ENCODE measurements around the gene L2HGDH. TPM values are rescaled to one million over a fixed set of nuclear protein-coding genes. Genes with fewer than 3 reads are reported as not detected.

L2HGDH gene
- total and polyA plus RNA-seq, 9 of the 15 experiments (the other 6 are each of a cell fraction or from before 2014, with no cell fraction given) = 1.7 to 16.1 (median 10.5) TPM

GRCh38 chr14:50265029-50265428 is 47.0 kb downstream of the L2HGDH start:
- Histone ChIP-seq H3K36me3 (ENCODE audit: control insufficient read depth, insufficient read depth, low read length) (peaks cover 2% of the 10 kb centered on the region; the same call in 1 of the 3 replicates), H3K4me2 (ENCODE audit: insufficient read depth, low read length) (no peak overlapping the region), H3K9ac (ENCODE audit: insufficient read depth in 1 of 2, low read depth in 2 of 2, low read length in 2 of 2) (no peak overlapping the region), H3K4me1 (replicated peaks in 1 of 2; ENCODE audit: control insufficient read depth in 2 of 2, insufficient read depth in 2 of 2, low read length in 2 of 2) (no peaks in the 10 kb centered on the region), H3K27ac (ENCODE audit: extremely low read depth, low read depth, low read length) (no peak overlapping the region), H3K79me2 (ENCODE audit: control insufficient read depth, insufficient read depth, low read length) (no peaks in the 10 kb centered on the region), H3K27me3 (ENCODE audit: control insufficient read depth in 2 of 2, insufficient read depth in 2 of 2, low read length in 2 of 2) (no peaks in the 10 kb centered on the region), H3K9me3 (replicated peaks; ENCODE audit: control insufficient read depth, insufficient read depth, low read depth, low read length) (no peaks in the 10 kb centered on the region), H2AFZ (ENCODE audit: low read depth, low read length) (no peak overlapping the region), H3K4me3 (no peak overlapping the region), H3K9me1 (ENCODE audit: control insufficient read depth, insufficient read depth, low read length) (no peaks in the 10 kb centered on the region), H4K20me1 (replicated peaks; ENCODE audit: control insufficient read depth, insufficient read depth, low read length) (no peaks in the 10 kb centered on the region)
- ATAC-seq (no peak), DNase-seq (ENCODE audit: extremely low read depth in 1 of 4, low spot score in 3 of 4) (no peak), FAIRE-seq (no peak)
- intact Hi-C loops (cut with micrococcal nuclease) (no loop called here), in situ Hi-C loops (cut with MboI) (no loop called here)
- no peak for TF ChIP-seq ESRRB (CRISPR knock-in tag; IDR thresholded peaks at IDR 0.05; ENCODE audit: borderline replicate concordance)
- no peak for TF ChIP-seq ZEB2 (IDR thresholded peaks at IDR 0.05)
- TF ChIP-seq, protein P1, sequence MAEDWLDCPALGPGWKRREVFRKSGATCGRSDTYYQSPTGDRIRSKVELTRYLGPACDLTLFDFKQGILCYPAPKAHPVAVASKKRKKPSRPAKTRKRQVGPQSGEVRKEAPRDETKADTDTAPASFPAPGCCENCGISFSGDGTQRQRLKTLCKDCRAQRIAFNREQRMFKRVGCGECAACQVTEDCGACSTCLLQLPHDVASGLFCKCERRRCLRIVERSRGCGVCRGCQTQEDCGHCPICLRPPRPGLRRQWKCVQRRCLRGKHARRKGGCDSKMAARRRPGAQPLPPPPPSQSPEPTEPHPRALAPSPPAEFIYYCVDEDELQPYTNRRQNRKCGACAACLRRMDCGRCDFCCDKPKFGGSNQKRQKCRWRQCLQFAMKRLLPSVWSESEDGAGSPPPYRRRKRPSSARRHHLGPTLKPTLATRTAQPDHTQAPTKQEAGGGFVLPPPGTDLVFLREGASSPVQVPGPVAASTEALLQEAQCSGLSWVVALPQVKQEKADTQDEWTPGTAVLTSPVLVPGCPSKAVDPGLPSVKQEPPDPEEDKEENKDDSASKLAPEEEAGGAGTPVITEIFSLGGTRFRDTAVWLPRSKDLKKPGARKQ (CRISPR knock-in tag; IDR thresholded peaks at IDR 0.05) = no peak
- POLR2A ChIA-PET = interaction anchor here (0.6 kb wide), 1 partner anchor 9 kb away, joined by 3 read pairs; no protein-coding TSS in a partner anchor
- CTCF ChIA-PET (ENCODE audit: low intra/inter-chr PET ratio) = no interaction called here
- no TSS peak for BruUV-seq (replicated peaks)

- H3K36me3 ChIP-seq (ENCODE audit: control insufficient read depth, insufficient read depth, low read length) = peaks cover 2% of the 10 kb centered on the region; the same call in 1 of the 3 replicates
- ATAC-seq (no peak), FAIRE-seq (no peak), DNase-seq (ENCODE audit: extremely low read depth in 1 of 4, low spot score in 3 of 4) (no peak)
- intact Hi-C loops (cut with micrococcal nuclease) = no loop called here
- no peak overlapping the region for H3K27ac ChIP-seq (ENCODE audit: extremely low read depth, low read depth, low read length)
- no peak overlapping the region for H3K9ac ChIP-seq (ENCODE audit: insufficient read depth in 1 of 2, low read depth in 2 of 2, low read length in 2 of 2)
- POLR2A ChIA-PET = no interaction called here
- H3K9me1 ChIP-seq (ENCODE audit: control insufficient read depth, insufficient read depth, low read length) = no peaks in the 10 kb centered on the region
- H3K4me1 ChIP-seq (replicated peaks in 1 of 2; ENCODE audit: control insufficient read depth in 2 of 2, insufficient read depth in 2 of 2, low read length in 2 of 2) = no peaks in the 10 kb centered on the region
- BruUV-seq (replicated peaks) = no TSS peak
- WGBS (ENCODE audit: insufficient coverage, low coverage, missing lambda C conversion rate) = 33% methylated on average over 4 of the region's 4 CpGs
- CTCF ChIA-PET (ENCODE audit: low intra/inter-chr PET ratio) = no interaction called here
- no peak overlapping the region for H2AFZ ChIP-seq (ENCODE audit: low read depth, low read length)
- H3K4me2 ChIP-seq (ENCODE audit: insufficient read depth, low read length) = no peak overlapping the region
- H4K20me1 ChIP-seq (replicated peaks; ENCODE audit: control insufficient read depth, insufficient read depth, low read length) = no peaks in the 10 kb centered on the region
- H3K27me3 ChIP-seq (ENCODE audit: control insufficient read depth in 2 of 2, insufficient read depth in 2 of 2, low read length in 2 of 2) = no peaks in the 10 kb centered on the region
- no peaks in the 10 kb centered on the region for H3K9me3 ChIP-seq (replicated peaks; ENCODE audit: control insufficient read depth, insufficient read depth, low read depth, low read length)
- no peaks in the 10 kb centered on the region for H3K79me2 ChIP-seq (ENCODE audit: control insufficient read depth, insufficient read depth, low read length)
- no peak overlapping the region for H3K4me3 ChIP-seq
- in situ Hi-C loops (cut with MboI) = no loop called here
- no peak for TF ChIP-seq RFX7 (CRISPR knock-in tag; IDR thresholded peaks at IDR 0.05)
- no peak for TF ChIP-seq GTF3C2 (IDR thresholded peaks at IDR 0.05; ENCODE audit: borderline replicate concordance, extremely low read depth, insufficient read length)
- no peak for TF ChIP-seq ARID1B (IDR thresholded peaks at IDR 0.05)
- TF ChIP-seq, protein P2, sequence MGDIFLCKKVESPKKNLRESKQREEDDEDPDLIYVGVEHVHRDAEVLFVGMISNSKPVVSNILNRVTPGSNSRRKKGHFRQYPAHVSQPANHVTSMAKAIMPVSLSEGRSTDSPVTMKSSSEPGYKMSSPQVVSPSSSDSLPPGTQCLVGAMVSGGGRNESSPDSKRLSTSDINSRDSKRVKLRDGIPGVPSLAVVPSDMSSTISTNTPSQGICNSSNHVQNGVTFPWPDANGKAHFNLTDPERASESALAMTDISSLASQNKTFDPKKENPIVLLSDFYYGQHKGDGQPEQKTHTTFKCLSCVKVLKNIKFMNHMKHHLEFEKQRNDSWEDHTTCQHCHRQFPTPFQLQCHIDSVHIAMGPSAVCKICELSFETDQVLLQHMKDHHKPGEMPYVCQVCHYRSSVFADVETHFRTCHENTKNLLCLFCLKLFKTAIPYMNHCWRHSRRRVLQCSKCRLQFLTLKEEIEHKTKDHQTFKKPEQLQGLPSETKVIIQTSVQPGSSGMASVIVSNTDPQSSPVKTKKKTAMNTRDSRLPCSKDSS (IDR thresholded peaks at IDR 0.05; ENCODE audit: low read depth, partially characterized antibody) = no peak
- no peak for TF ChIP-seq SOX6 (IDR thresholded peaks at IDR 0.05)
- TF ChIP-seq, protein P3, sequence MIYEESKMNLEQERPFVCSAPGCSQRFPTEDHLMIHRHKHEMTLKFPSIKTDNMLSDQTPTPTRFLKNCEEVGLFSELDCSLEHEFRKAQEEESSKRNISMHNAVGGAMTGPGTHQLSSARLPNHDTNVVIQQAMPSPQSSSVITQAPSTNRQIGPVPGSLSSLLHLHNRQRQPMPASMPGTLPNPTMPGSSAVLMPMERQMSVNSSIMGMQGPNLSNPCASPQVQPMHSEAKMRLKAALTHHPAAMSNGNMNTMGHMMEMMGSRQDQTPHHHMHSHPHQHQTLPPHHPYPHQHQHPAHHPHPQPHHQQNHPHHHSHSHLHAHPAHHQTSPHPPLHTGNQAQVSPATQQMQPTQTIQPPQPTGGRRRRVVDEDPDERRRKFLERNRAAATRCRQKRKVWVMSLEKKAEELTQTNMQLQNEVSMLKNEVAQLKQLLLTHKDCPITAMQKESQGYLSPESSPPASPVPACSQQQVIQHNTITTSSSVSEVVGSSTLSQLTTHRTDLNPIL (CRISPR knock-in tag; IDR thresholded peaks at IDR 0.05) = no peak
Measured at GRCh38 chr14:50263321-50263720, 48.7 kb downstream of the L2HGDH start.
